COLO829 (cell line): ENCODE measurements around the gene TTC39C.
A peak's percentile ranks its signal among the peaks of the same experiment; 100 is the strongest.
"Not testable (repeated sequence)": the region's sequence is repeated elsewhere in the genome, so short reads cannot be mapped to it uniquely, and the experiment has no call there.

ENCODE experiments used
- DNase-seq: peaks from one replicate; pipeline ENCODE4 v3.0.0; 2012; ENCODE audit warnings: low spot score

TTC39C gene

GRCh38 chr18:24138409-24138788 lies 123.8 kb downstream of the TTC39C start:
- no peak for DNase-seq

- DNase-seq, result no peak
Observed at GRCh38 chr18:24138789-24139616, 124.4 kb downstream of the TTC39C start, which contains the start of gene CABYR. TSS of gene CABYR (plus strand) at chr18:24139062. CDS start at chr18:24143115, 4,053 bp downstream.

- no peak for DNase-seq
Observed at GRCh38 chr18:24140697-24141096, 126.1 kb downstream of the TTC39C start.

DNA sequence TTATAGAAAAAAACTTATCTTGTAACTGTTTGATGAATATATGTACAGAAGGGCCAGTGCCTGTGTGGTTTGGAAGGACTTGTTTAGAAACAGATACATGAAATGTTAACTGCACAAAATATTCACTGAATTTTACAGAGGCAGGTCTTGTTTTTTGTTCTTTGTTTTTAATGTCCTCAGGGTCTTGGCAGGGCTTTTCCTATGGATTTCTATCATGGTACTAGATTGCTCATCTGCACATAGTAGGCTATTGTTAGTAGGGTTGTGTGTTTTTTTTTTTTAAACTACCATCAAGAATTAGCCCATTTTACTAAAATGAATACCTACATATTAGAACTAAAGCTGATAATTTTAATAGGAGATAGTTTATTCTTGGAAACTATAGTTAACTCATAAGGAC lies 127.8 kb downstream of the TTC39C start:
- peak; percentile 54 for DNase-seq

GRCh38 chr18:24149591-24149990 lies 135.0 kb downstream of the TTC39C start:
- not testable (repeated sequence) for DNase-seq

DNA sequence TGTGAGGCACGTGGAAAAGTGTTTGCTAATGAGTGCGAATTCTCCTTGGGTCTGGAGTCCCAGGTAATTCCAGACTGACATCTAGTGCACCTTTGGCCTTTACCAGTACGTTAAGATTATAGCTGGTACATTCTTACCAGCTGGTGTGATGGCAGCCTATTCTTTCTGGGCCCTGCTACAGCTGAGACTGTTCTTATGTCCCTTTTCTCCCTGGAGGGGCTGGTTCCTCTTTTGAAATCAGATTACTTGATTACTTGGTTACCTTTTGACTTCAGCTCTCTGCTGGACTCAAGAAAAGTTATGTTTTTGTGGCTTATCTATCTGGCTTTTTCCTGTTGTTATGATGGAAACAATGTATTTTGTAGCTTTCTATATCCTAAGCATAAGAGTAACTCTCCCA lies 138.8 kb downstream of the TTC39C start:
- DNase-seq, result no peak

GRCh38 chr18:24157855-24158254 lies 143.3 kb downstream of the TTC39C start:
- DNase-seq, result no peak

DNA sequence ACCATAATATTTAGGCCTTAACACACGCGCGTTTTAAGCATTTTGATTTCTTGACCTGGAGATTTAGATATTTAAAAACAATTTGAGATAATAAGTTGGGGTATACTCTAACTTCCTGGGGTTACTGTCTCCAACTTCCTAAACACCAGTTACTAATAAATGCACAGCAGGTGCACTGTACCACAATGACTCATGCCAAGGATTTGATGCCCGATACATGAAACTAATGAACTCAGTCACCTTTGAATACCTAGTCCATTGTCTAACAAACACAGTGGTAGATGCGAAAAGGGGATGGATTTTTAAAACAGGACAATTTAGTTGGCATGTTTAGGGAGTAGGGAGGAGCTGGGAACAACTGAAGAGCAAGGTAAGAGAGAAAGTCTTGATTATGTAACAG lies 145.5 kb downstream of the TTC39C start:
- DNase-seq, result no peak

DNA sequence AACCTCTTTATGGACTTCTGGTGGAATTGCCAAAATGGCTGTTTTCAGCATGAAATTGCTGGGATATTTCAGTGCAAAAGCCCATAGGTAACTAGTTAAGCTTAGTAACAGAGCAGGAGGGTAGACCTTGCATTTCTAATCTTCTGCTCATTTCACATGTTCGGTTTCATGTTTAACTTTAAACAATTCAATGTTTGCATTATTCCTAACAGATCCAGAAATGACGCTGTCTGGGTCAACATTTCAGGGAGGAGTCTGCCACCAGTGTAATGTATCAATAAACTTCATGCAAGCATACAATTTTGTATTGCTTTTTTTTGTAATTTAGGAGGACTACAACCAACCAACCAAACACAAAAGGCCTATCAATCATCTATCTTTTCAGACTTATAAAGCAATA lies 146.8 kb downstream of the TTC39C start:
- no peak for DNase-seq

DNA sequence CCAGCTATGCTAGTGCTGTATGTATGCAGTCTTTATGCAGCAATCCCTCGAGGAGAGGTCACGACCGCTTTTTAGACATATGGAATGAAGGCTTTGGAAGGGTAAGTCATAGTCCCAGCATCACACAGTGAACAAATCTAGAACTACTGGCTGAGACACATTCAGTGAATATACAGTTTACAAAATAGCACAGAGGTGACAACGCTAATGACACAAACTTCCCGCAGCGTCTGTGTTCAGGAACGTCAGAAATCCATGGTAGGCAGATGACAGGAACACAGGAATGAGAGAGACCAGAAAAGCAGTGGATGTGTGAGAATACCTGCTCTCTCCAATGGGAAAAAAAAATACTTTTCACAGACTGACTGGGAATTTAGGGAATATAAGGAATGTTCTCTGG lies 153.9 kb downstream of the TTC39C start:
- DNase-seq, result no peak

GRCh38 chr18:24170360-24170759 lies 155.8 kb downstream of the TTC39C start:
- DNase-seq, result no peak

DNA sequence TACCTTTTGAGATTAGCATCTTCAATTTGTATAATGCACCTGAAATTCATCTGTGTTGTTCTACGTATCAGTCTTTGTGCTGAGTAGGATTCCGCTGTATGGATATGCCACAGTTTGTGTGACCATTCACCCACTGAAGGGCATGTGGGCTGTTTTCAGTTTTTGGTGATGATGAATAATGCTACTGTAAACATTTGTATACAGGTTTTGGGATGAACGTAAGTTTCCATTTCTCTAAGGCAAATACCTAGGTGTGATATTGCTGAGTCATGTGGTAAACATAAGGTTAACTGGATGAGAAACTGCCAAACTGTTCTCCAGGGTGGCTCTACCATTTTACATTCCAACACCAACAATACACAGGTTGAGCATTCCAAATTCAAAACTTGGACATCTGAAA lies 159.4 kb downstream of the TTC39C start:
- DNase-seq, result no peak

DNA sequence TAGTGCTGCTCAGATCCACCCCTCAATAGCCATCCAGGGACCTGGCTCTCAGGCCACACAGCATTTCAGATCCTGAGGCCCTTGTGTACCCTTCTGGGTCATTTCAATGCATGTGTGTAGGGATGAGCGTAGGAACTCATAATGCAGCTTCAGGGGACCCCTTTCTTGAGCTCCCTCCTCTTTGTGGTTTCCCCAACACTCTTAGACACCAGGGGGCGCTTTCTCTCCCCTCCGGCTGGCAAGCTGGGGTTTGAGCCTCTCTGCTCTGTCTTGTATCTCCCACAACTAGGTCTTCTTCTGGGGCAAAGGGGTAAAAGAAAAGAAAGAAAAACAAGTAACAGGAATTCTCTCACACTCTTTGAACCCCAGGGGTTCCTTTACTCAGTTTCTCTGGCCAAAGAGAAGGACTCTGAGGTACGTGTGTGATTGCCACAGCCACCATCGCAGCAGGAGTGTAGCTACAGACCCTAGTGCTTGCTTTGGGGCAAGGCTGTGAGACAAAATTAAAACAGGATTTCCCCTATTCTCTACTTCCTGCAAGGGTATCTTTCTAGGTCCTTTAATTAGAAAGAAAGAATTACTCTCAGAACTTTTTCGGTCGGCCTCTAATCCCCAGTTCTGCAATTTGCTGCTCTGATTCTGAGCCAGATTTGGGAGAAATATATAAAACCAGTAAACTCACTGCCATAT lies 162.3 kb downstream of the TTC39C start:
- peak; percentile 19 for DNase-seq

GRCh38 chr18:24177499-24178133 lies 163.1 kb downstream of the TTC39C start:
- DNase-seq, result no peak

DNA sequence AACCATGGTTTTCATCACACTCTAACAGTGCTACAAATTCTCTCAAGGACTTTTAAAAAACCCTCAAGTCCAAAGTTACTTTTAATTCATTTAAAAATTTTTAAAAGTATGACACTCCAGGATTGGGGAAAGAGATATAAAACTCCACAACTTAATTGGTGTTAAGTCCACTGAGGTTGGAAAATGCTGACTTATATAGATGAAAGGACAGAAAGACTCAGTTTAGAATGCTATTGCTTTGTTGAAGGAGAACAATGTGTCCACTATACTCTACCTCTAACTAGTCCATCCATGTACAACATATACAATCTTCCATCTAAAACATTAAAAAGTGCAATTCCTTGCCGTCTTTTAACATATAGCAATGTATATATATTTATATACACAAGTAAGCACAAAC lies 165.5 kb downstream of the TTC39C start:
- peak; percentile 11 for DNase-seq

GRCh38 chr18:24181806-24182205 lies 167.3 kb downstream of the TTC39C start:
- no peak for DNase-seq
